Hematopoietic multipotent progenitor cell treated with erythropoietin and hydrocortisone succinate and interleukin-3 and kit ligand, for 6 days (in vitro differentiated cells): Measurements from ENCODE around the gene CHSY3.
"Not testable (repeated sequence)": the region's sequence is repeated elsewhere in the genome, so short reads cannot be mapped to it uniquely, and the experiment has no call there.

ENCODE experiments used
- DNase-seq: peaks from one replicate; pipeline ENCODE4 v3.0.0-alpha.2; 2015

The CHSY3 gene

GRCh38 chr5:130171699-130172098, 267.4 kb downstream of the CHSY3 start:
- peak; percentile 9 for DNase-seq

DNA sequence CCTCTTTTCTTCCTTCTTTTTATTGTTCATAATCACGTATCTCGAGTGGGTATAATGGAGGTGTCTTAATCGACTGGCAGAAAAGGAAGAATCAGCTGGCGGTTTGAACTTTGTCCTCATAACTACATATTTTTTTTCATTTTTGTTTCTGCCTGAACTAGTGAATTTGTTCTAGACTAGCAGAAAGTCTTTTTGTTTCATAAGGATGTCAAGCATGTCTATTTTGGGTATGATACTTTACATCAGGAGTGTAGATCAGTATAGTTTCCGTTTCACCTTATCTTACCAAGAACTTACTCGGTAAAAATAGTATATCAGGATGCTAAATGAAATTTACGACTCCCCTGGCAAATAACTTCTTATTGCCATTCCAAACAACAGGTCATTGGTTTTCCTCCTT, 278.9 kb downstream of the CHSY3 start:
- DNase-seq = no peak

- no peak for DNase-seq
Measured at GRCh38 chr5:130189961-130190360, 285.7 kb downstream of the CHSY3 start.

- peak; percentile 4 for DNase-seq
Measured at GRCh38 chr5:130198927-130199326, 294.7 kb downstream of the CHSY3 start.

DNA sequence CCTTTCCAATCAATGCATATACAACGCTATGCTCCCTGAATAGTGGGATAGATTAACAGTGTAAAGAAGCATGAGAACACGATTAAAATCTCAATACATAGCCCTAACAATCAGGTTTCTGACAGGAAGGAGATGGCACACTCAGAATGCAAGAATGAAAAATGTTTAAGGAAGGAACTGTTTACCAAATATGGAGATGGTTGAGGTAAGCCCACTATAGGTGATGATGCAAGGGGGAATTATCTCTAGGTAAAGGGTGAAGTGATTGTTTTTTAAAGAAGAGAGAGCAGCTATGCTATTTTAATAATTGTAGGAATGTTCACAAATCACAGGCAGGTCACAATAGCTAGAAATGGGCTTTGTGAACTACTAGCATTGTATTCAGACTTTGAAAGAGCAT, 302.4 kb downstream of the CHSY3 start:
- no peak for DNase-seq

GRCh38 chr5:130213607-130214006, 309.3 kb downstream of the CHSY3 start:
- no peak for DNase-seq

GRCh38 chr5:130216286-130216685, 312.0 kb downstream of the CHSY3 start:
- no peak for DNase-seq

DNA sequence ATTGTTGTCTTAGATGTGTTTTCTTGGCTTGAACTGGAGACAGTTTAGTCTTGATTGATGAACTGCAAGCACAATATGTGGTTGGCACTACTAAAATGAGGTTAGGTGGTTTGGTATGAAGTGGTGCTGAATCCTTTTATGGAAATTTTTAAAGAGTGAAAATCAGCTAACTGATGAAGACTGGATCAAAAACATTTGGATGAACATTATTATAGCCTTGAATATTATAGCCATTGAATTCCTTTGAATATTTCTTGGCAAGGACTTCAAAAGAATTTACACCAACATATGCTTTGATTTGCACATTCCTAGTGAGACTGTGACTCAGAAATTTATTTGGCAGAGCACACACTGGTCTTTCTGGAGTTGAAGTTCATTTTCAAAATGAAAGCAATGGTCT, 318.3 kb downstream of the CHSY3 start:
- no peak for DNase-seq

- not testable (repeated sequence) for DNase-seq
Measured at GRCh38 chr5:130226556-130226955, 322.3 kb downstream of the CHSY3 start.

- no peak for DNase-seq
Measured at GRCh38 chr5:130227699-130228098, 323.4 kb downstream of the CHSY3 start.

DNA sequence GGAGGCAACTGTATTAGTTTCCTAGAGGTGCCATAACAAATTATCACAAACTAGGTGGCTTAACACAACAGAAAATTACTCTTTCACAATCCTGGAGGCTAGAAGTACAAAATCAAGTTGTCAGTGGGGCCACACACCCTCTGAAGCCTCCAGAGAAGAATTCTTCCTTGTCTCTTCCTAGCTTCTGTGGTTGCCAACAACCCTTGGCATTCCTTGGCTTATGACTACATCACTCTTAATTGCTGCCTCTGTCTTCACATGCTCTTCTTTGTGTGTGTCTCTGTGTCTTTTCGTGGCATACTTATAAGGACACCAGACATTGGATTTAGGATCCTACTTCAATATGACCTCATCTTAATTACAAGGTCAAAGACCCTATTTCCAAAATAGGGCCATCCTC, 327.5 kb downstream of the CHSY3 start:
- no peak for DNase-seq

DNA sequence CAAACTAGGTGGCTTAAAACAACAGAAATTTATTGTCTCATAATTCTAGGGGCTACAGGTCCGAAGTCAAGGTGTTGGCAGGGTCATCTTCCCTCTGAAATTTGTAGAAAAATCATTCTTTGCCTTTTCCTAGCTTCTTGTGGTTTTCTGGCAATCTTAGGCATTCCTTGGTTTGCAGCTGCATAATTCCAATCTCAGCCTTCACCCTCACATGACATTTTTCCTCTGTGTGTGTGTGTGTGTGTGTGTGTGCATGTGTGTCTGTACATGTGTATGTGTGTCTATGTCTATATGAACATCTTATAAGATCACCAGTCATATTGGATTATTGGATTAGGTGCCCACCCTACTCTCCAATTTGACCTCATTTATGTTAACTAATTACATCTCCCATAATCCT, 330.6 kb downstream of the CHSY3 start:
- DNase-seq = no peak
